ENCODE results near the gene LYVE1.

The LYVE1 gene

GRCh38 chr11:10564696-10565318, 3.7 kb downstream of the LYVE1 start:
- no peaks in the 10 kb centered on the region for H3K9me3 Mint-ChIP-seq
- peaks cover 2% of the 10 kb centered on the region for H3K36me3 Mint-ChIP-seq (ENCODE audit: insufficient read depth)
- H3K27me3 Mint-ChIP-seq: peaks cover 49% of the 10 kb centered on the region
- DNase-seq (ENCODE audit: low spot score in 2 of 2): no peak
- ATAC-seq (replicated peaks; ENCODE audit: extremely low read depth, poor library complexity, severe bottlenecking): no peak
- no peaks in the 10 kb centered on the region for H3K4me1 Mint-ChIP-seq
- no peak overlapping the region for H3K27ac Mint-ChIP-seq (ENCODE audit: low read depth)
- H3K4me3 Mint-ChIP-seq: no peak overlapping the region

- no peak for ATAC-seq (replicated peaks; ENCODE audit: extremely low read depth, poor library complexity, severe bottlenecking)
- H3K27me3 Mint-ChIP-seq: peaks cover 47% of the 10 kb centered on the region
- no peaks in the 10 kb centered on the region for H3K4me1 Mint-ChIP-seq
These were observed 4.4 kb downstream of the LYVE1 start for GRCh38 chr11:10564030-10564429.

GRCh38 chr11:10561947-10562346, 6.5 kb downstream of the LYVE1 start:
- H3K36me3 Mint-ChIP-seq (ENCODE audit: insufficient read depth): peaks cover 2% of the 10 kb centered on the region
- H3K9me3 Mint-ChIP-seq: no peaks in the 10 kb centered on the region
- H3K27ac Mint-ChIP-seq (ENCODE audit: low read depth): no peak overlapping the region
- DNase-seq (ENCODE audit: low spot score in 2 of 2) (no peak), ATAC-seq (replicated peaks; ENCODE audit: extremely low read depth, poor library complexity, severe bottlenecking) (no peak)
- no peaks in the 10 kb centered on the region for H3K4me1 Mint-ChIP-seq
- no peak overlapping the region for H3K4me3 Mint-ChIP-seq
- peaks cover 43% of the 10 kb centered on the region for H3K27me3 Mint-ChIP-seq

More at GRCh38 chr11:10564030-10564429, 4.4 kb downstream of the LYVE1 start:
- no peak for DNase-seq (ENCODE audit: low spot score in 2 of 2)
- Mint-ChIP-seq H3K9me3 (no peaks in the 10 kb centered on the region), H3K36me3 (ENCODE audit: insufficient read depth) (peaks cover 2% of the 10 kb centered on the region), H3K27ac (ENCODE audit: low read depth) (no peak overlapping the region), H3K4me3 (no peak overlapping the region)

GRCh38 chr11:10561043-10561818, 7.2 kb downstream of the LYVE1 start:
- Mint-ChIP-seq H3K4me1 (no peaks in the 10 kb centered on the region), H3K4me3 (no peak overlapping the region), H3K27me3 (peaks cover 43% of the 10 kb centered on the region), H3K27ac (ENCODE audit: low read depth) (no peak overlapping the region), H3K9me3 (no peaks in the 10 kb centered on the region), H3K36me3 (ENCODE audit: insufficient read depth) (peaks cover 3% of the 10 kb centered on the region)
- DNase-seq (ENCODE audit: low spot score in 2 of 2) (no peak), ATAC-seq (replicated peaks; ENCODE audit: extremely low read depth, poor library complexity, severe bottlenecking) (no peak)

- H3K4me3 Mint-ChIP-seq: no peak overlapping the region
- ATAC-seq (replicated peaks; ENCODE audit: extremely low read depth, poor library complexity, severe bottlenecking): no peak
These were observed 10.2 kb downstream of the LYVE1 start for GRCh38 chr11:10558288-10558687.

GRCh38 chr11:10556590-10556989, 11.9 kb downstream of the LYVE1 start:
- DNase-seq (ENCODE audit: low spot score in 2 of 2) (no peak), ATAC-seq (replicated peaks; ENCODE audit: extremely low read depth, poor library complexity, severe bottlenecking) (no peak)
- no peak overlapping the region for H3K4me3 Mint-ChIP-seq
- peaks cover 1% of the 10 kb centered on the region for H3K36me3 Mint-ChIP-seq (ENCODE audit: insufficient read depth)
- H3K9me3 Mint-ChIP-seq: no peaks in the 10 kb centered on the region
- no peaks in the 10 kb centered on the region for H3K4me1 Mint-ChIP-seq
- peaks cover 40% of the 10 kb centered on the region for H3K27me3 Mint-ChIP-seq
- no peak overlapping the region for H3K27ac Mint-ChIP-seq (ENCODE audit: low read depth)

More at GRCh38 chr11:10558288-10558687, 10.2 kb downstream of the LYVE1 start:
- no peak overlapping the region for H3K27ac Mint-ChIP-seq (ENCODE audit: low read depth)
- H3K27me3 Mint-ChIP-seq: peaks cover 38% of the 10 kb centered on the region
- H3K36me3 Mint-ChIP-seq (ENCODE audit: insufficient read depth): peaks cover 3% of the 10 kb centered on the region
- no peak for DNase-seq (ENCODE audit: low spot score in 2 of 2)
- H3K4me1 Mint-ChIP-seq: no peaks in the 10 kb centered on the region
- no peaks in the 10 kb centered on the region for H3K9me3 Mint-ChIP-seq

GRCh38 chr11:10551845-10552352, 16.6 kb downstream of the LYVE1 start:
- Mint-ChIP-seq H3K4me3 (no peak overlapping the region), H3K9me3 (no peaks in the 10 kb centered on the region), H3K36me3 (ENCODE audit: insufficient read depth) (peaks cover 1% of the 10 kb centered on the region), H3K4me1 (no peaks in the 10 kb centered on the region), H3K27ac (ENCODE audit: low read depth) (no peak overlapping the region), H3K27me3 (peaks cover 67% of the 10 kb centered on the region)
- ATAC-seq (replicated peaks; ENCODE audit: extremely low read depth, poor library complexity, severe bottlenecking): no peak
- DNase-seq (ENCODE audit: low spot score in 2 of 2): no peak

- DNase-seq (ENCODE audit: low spot score in 2 of 2): no peak
- no peaks in the 10 kb centered on the region for H3K4me1 Mint-ChIP-seq
- no peak for ATAC-seq (replicated peaks; ENCODE audit: extremely low read depth, poor library complexity, severe bottlenecking)
- H3K27me3 Mint-ChIP-seq: peaks cover 60% of the 10 kb centered on the region
- no peak overlapping the region for H3K4me3 Mint-ChIP-seq
- no peak overlapping the region for H3K27ac Mint-ChIP-seq (ENCODE audit: low read depth)
- no peaks in the 10 kb centered on the region for H3K9me3 Mint-ChIP-seq
- H3K36me3 Mint-ChIP-seq (ENCODE audit: insufficient read depth): no peaks in the 10 kb centered on the region
These were observed 17.2 kb downstream of the LYVE1 start for GRCh38 chr11:10551290-10551592.

- H3K27me3 Mint-ChIP-seq: peaks cover 56% of the 10 kb centered on the region
- H3K4me3 Mint-ChIP-seq: no peak overlapping the region
- H3K9me3 Mint-ChIP-seq: no peaks in the 10 kb centered on the region
- no peak overlapping the region for H3K27ac Mint-ChIP-seq (ENCODE audit: low read depth)
- no peaks in the 10 kb centered on the region for H3K36me3 Mint-ChIP-seq (ENCODE audit: insufficient read depth)
- DNase-seq (ENCODE audit: low spot score in 2 of 2): no peak
- no peaks in the 10 kb centered on the region for H3K4me1 Mint-ChIP-seq
- ATAC-seq (replicated peaks; ENCODE audit: extremely low read depth, poor library complexity, severe bottlenecking): no peak
These were observed 17.8 kb downstream of the LYVE1 start for GRCh38 chr11:10550503-10551289.

GRCh38 chr11:10544491-10545465, 23.7 kb downstream of the LYVE1 start:
- H3K9me3 Mint-ChIP-seq: no peaks in the 10 kb centered on the region
- no peak overlapping the region for H3K4me3 Mint-ChIP-seq
- no peak overlapping the region for H3K27ac Mint-ChIP-seq (ENCODE audit: low read depth)
- H3K4me1 Mint-ChIP-seq: peaks cover 10% of the 10 kb centered on the region
- H3K36me3 Mint-ChIP-seq (ENCODE audit: insufficient read depth): peaks cover 13% of the 10 kb centered on the region
- DNase-seq (ENCODE audit: low spot score in 2 of 2): no peak
- H3K27me3 Mint-ChIP-seq: peaks cover 23% of the 10 kb centered on the region
- ATAC-seq (replicated peaks; ENCODE audit: extremely low read depth, poor library complexity, severe bottlenecking): no peak

GRCh38 chr11:10543782-10544181, 24.7 kb downstream of the LYVE1 start:
- no peak overlapping the region for H3K27ac Mint-ChIP-seq (ENCODE audit: low read depth)
- no peak overlapping the region for H3K4me3 Mint-ChIP-seq
- ATAC-seq (replicated peaks; ENCODE audit: extremely low read depth, poor library complexity, severe bottlenecking): no peak

GRCh38 chr11:10542776-10543175, 25.7 kb downstream of the LYVE1 start:
- no peak for DNase-seq (ENCODE audit: low spot score in 2 of 2)
- Mint-ChIP-seq H3K4me3 (no peak overlapping the region), H3K9me3 (no peaks in the 10 kb centered on the region), H3K27ac (ENCODE audit: low read depth) (no peak overlapping the region), H3K36me3 (ENCODE audit: insufficient read depth) (peaks cover 15% of the 10 kb centered on the region), H3K27me3 (peaks cover 3% of the 10 kb centered on the region), H3K4me1 (peaks cover 15% of the 10 kb centered on the region)
- no peak for ATAC-seq (replicated peaks; ENCODE audit: extremely low read depth, poor library complexity, severe bottlenecking)

More at GRCh38 chr11:10543782-10544181, 24.7 kb downstream of the LYVE1 start:
- peaks cover 13% of the 10 kb centered on the region for H3K27me3 Mint-ChIP-seq
- H3K36me3 Mint-ChIP-seq (ENCODE audit: insufficient read depth): peaks cover 15% of the 10 kb centered on the region
- no peaks in the 10 kb centered on the region for H3K9me3 Mint-ChIP-seq
- peaks cover 15% of the 10 kb centered on the region for H3K4me1 Mint-ChIP-seq
- DNase-seq (ENCODE audit: low spot score in 2 of 2): no peak
